Measurements from ENCODE around the gene HMCES. TPM values are rescaled to one million over a fixed set of nuclear protein-coding genes. Genes with fewer than 3 reads are reported as not detected.

Gene HMCES
- total and polyA plus RNA-seq, 2 of the 13 experiments (the other 11 are each of a cell fraction or from before 2014, with no cell fraction given), result 16.1 to 37.5 TPM

- TF ChIP-seq LRRFIP1 (CRISPR knock-in tag; conservative IDR thresholded peaks at IDR 0.05), result no peak
- TF ChIP-seq MXD4 (CRISPR knock-in tag; IDR thresholded peaks at IDR 0.05), result peak; percentile 78; the same call in 1 of the 2 replicates
- TF ChIP-seq RFX5 (IDR thresholded peaks at IDR 0.05; ENCODE audit: low read depth, low read length), result peak; percentile 24; the same call in 1 of the 2 replicates
- TF ChIP-seq HMGXB3 (CRISPR knock-in tag; IDR thresholded peaks at IDR 0.05; ENCODE audit: borderline replicate concordance), result no peak
- no peak for TF ChIP-seq CBX5 (CRISPR knock-in tag; IDR thresholded peaks at IDR 0.05; ENCODE audit: borderline replicate concordance)
- TF ChIP-seq CENPBD1 (CRISPR knock-in tag; IDR thresholded peaks at IDR 0.05; ENCODE audit: borderline replicate concordance, low read depth), result no peak
- no peak for TF ChIP-seq SYNCRIP (IDR thresholded peaks at IDR 0.05; ENCODE audit: insufficient read depth, low read depth, low read length)
- TF ChIP-seq ZNF549 (CRISPR knock-in tag; IDR thresholded peaks at IDR 0.05), result no peak
- TF ChIP-seq HOXA5 (CRISPR knock-in tag; IDR thresholded peaks at IDR 0.05), result peak; percentile 83
- no peak for TF ChIP-seq ZNF3 (CRISPR knock-in tag; IDR thresholded peaks at IDR 0.05)
- peak; percentile 46; the same call in 1 of the 2 replicates for TF ChIP-seq ISL2 (CRISPR knock-in tag; IDR thresholded peaks at IDR 0.05)
- TF ChIP-seq ZNF282 (IDR thresholded peaks at IDR 0.05; ENCODE audit: partially characterized antibody), result no peak
- TF ChIP-seq ZNF251 (CRISPR knock-in tag; IDR thresholded peaks at IDR 0.05), result no peak
- TF ChIP-seq IKZF1 (IDR thresholded peaks at IDR 0.05), result no peak
- 0 out of 2 replicates have a peak, but pooled peaks have one; percentile 13 for TF ChIP-seq ZNF12 (CRISPR knock-in tag; IDR thresholded peaks at IDR 0.05)
- TF ChIP-seq HDAC1 (CRISPR knock-in tag; IDR thresholded peaks at IDR 0.05), result peak; percentile 83
- TF ChIP-seq THYN1 (CRISPR knock-in tag; IDR thresholded peaks at IDR 0.05; ENCODE audit: borderline replicate concordance, low read depth), result no peak
- TF ChIP-seq U2AF1 (optimal IDR thresholded peaks at IDR 0.05; ENCODE audit: low read depth, low read length), result no peak
- no peak for TF ChIP-seq ZNF513 (CRISPR knock-in tag; conservative IDR thresholded peaks at IDR 0.05)
- TF ChIP-seq ZNF33A (CRISPR knock-in tag; IDR thresholded peaks at IDR 0.05; ENCODE audit: borderline replicate concordance), result no peak
- TF ChIP-seq FOSL2 (CRISPR knock-in tag; IDR thresholded peaks at IDR 0.05), result 0 out of 2 replicates have a peak, but pooled peaks have one; percentile 27
- TF ChIP-seq ZNF790 (CRISPR knock-in tag; IDR thresholded peaks at IDR 0.05; ENCODE audit: borderline replicate concordance), result peak; percentile 88
Observed at GRCh38 chr3:129316248-129317013, 37.8 kb downstream of the HMCES start (continued).
